SK-N-DZ (cell line): ENCODE results near the gene RABGAP1. TPM values are rescaled to one million over a fixed set of nuclear protein-coding genes. Genes with fewer than 3 reads are reported as not detected.
A peak's percentile ranks its signal among the peaks of the same experiment; 100 is the strongest.
"Not testable (repeated sequence)": the region's sequence is repeated elsewhere in the genome, so short reads cannot be mapped to it uniquely, and the experiment has no call there.

ENCODE experiments used
- DNase-seq: peaks from one replicate; pipeline ENCODE4 v3.0.0-alpha.2; 2015; ENCODE audit warnings: low spot score
- polyA plus RNA-seq, 2 experiments: library from polyadenylated mRNA; depleted of rRNA; stranded (reverse); fragments of >200 nt; gene quantifications; 2 replicates each; pipeline ENCODE4 v1.2.3, GENCODE V29; 2014

RABGAP1 gene
- polyA plus RNA-seq (2014; cell fraction: cytosol; rRNA removed): 20.5 and 25.6 TPM in 2 replicates
- polyA plus RNA-seq (2014; cell fraction: nucleus; rRNA removed): 20.7 and 31.6 TPM in 2 replicates

- DNase-seq: peak; percentile 98
Measured at GRCh38 chr9:122940749-122941581, at the start of gene RABGAP1. Gene RABGAP1, plus strand, starts transcription at chr9:122941020. Its CDS starts 16,040 bp downstream, at chr9:122957060.

- DNase-seq: no peak
Measured at GRCh38 chr9:122897969-122898368, 42.9 kb upstream of the RABGAP1 start.

DNA sequence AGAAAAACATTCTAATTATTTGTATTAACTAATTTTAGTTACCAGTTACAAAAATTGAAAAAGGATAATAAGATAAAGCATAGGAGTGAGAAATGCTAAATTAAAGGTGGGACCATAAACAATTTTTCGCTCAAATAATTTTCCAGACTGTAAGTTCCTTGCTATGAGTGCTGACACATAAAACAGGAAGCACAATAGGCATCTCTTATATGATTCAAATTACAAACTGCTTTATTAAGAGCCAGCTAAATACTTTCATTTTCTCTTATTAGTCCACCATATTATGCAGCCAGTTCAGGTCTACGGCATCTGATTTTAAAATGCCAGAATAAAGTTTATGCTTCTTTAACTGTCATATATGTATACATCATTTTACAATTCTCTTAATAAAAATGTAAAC lies 40.0 kb upstream of the RABGAP1 start:
- DNase-seq: no peak

- peak; percentile 55 for DNase-seq
Measured at GRCh38 chr9:122904466-122904822, 36.4 kb upstream of the RABGAP1 start.

DNA sequence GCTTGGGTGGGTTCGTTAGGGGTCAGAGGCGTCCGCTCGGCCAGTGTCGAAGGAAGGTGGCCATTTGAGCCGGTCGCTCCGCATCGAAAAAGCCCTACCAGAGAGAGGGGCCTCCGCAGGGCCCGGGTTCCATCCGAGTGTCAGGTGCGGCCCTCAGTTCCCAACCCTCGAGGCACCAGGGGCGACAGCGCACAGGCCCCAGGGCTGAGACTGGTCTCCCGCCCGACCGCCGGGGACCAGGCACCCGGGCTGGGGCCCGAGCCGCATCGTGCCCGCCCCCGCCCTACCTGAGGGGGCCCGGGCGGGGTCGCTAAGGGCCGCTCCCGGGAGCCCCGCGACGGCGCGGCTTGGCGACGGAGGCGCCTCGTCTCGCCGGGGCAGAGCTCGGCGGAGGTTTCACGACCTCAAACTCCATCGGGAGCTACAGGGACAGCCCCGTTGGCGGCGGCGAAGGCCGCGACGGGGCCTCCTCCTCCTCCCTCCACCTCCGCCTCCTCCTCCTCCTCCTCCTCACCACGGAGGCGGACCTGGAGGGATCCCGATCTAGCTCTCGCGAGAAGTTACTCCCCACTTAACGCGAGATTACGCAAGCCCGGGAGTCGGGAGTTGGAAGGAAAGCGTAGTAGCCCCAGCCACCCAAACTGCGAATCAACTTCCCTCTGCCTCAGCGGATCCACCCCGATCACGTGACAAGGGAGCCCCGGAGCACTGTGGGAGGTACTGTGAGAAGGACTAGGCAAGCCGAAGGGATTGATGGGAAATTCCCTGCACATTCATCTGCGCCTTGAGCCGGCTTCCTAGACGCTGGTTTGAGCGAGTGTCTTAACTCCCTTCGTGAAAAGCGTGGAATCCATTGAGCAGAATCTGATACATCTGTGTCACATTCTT lies 35.8 kb upstream of the RABGAP1 start, which contains the start of gene RC3H2:
Gene RC3H2, minus strand, starts transcription at position 537 of the 888 bp plus-strand sequence. CDS start 7,850 bp downstream, outside the sequence.
- peak; percentile 100 for DNase-seq

DNA sequence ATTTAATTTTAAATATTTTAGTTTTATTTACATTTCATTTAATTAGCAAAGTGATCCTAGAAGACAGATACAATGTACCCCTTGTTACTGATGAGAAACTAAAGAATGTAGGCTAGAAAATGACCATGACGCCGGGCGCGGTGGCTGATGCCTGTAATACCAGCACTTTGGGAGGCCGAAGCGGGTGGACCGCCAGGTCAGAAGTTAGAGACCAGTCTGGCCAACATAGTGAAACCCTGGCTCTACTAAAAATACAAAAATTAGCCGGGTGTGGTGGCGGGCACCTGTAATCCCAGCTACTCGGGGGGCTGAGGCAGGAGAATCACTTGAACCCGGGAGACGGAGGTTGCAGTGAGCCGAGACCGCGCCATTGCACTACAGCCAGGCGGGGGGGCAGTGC lies 34.7 kb upstream of the RABGAP1 start:
- not testable (repeated sequence) for DNase-seq

DNA sequence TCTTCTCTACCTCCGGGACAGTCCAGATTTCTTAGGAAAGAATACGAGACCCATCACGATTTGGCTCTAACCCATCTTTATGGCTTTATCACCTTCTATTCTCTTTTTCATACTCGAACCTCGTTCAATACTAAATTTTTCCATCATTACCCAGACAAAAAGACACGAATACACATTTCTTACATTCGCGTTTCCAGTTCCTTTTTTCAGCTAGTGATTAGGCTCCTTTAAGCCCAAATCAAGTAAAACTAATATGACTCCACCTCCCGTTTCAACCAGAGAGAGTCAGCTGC lies 28.2 kb upstream of the RABGAP1 start:
- DNase-seq: no peak

DNA sequence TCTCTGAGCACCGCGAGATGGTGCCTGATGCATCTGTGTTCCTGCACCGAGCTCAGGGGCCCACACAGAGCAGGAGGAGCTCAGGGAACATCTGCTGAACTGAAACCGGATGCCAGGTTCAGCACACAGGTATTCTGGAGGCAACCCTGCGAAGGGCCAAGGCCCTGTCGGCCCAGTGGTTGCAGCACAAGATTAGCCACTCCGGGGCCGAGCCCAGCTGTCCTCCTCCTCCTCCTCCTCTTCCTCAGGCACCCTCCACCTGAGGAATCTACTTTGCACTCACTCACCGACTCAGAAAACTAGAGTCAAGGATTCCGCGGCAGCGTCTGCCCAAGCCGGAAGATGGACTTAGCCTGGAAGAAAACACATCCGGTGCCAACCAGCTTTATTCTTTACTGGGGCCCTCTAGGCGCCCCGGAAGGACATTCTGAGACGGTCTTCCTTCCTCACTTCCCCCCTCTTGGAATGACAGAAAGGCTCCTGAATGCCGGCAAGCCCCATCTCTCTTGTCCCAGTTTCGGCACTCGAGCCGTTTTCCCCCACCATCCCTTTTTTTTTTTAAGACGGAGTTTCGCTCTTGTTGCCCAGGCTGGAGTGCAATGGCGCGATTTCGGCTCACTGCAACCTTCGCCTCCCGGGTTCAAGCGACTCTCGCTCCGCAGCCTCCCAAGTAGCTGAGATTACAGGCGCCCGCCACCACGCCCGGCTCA lies 27.7 kb upstream of the RABGAP1 start, which contains the start of gene ZBTB6:
Gene ZBTB6, minus strand, starts transcription at position 360 of the 710 bp plus-strand sequence. CDS start 1,251 bp downstream, outside the sequence.
- DNase-seq: peak; percentile 89

DNA sequence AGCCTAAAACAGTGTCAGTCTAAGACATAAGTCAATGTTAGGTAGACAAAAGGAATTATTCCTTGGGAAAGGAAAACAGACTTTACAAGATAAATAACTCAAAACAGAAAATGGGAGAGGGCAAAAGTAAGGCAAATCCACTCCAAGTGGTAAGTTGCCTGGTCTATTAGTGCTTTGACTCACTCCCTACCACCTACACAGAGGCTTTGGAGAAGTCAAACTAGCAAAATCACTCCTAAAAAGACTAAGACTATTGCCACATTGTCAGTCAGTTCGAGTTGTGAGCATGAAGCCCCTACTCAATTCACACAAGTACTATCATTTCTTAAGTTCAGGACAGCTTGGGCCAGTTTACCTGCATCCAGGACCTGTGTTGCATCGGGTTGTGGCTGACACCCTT lies 22.5 kb upstream of the RABGAP1 start:
- DNase-seq: no peak

GRCh38 chr9:122922713-122923112 lies 18.1 kb upstream of the RABGAP1 start:
- DNase-seq: no peak

DNA sequence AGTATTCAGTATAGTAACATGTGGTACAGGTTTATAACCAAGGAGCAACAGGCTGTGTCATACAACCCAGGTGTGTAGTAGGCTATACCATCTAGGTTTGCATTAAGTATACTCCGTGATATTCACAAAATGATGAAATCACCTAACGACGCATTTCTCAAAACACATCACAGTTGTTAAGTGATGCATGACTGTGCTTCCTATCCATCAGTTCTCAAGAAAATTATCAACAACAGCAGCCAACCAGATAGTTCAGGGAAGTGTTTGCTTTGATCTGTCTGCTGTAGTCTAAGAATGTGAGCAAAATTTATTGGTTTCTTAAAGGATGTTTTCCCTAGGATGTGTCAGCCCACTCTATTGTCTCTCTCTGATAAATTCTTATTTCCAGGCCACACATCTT lies 16.9 kb upstream of the RABGAP1 start:
- no peak for DNase-seq

DNA sequence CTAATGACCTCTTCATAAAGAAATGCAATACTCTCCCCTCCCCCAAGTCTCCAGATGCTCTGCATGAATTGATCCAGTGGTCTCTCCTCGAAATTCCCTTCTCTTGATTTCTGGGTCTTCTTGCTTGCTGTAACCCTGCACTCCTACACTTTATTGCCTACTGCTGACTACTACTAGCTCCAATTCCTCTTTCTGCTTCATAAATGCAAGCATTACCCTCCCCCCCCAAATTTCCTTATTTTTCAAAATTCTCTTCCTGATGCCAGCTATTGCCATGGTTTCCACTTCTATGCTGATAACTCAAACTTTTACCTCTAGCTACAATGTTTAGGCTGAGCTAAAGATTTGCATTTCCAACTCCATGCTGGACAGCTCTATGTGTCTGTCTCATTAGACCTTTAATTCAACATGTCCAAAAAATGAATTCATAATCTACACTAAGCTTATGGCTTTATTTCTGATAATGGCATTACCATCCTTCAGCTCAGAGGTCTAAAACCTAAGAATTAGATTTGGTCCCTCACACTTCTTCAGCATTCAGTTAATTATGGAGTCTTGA lies 10.9 kb upstream of the RABGAP1 start:
- DNase-seq: no peak

GRCh38 chr9:122930541-122931225 lies 10.1 kb upstream of the RABGAP1 start:
- DNase-seq: no peak

- DNase-seq: peak; percentile 96
Measured at GRCh38 chr9:122931226-122932121, 9.3 kb upstream of the RABGAP1 start, which contains the start of gene ZBTB26. Gene ZBTB26, minus strand, starts transcription at chr9:122931512. Its CDS starts 11,578 bp downstream, at chr9:122919934.

- no peak for DNase-seq
Measured at GRCh38 chr9:122936464-122936863, 4.4 kb upstream of the RABGAP1 start.

DNA sequence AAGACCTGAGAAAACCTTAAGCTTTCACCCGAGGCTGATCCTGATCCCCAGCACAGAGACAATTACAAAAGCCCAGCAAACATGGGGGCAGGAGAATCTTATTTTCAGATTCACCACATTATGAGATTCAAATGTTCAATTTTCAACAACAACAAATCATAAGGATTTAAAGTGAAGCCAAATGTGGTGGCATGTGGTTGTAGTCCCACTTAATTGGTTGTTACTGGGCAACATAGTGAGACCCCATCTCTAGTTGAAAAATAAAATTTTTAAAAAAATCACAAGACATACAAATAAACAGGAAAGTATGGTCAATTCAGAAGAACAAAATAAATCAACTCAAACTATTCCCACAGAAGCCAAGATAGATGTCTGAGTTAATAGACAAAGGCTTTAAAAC lies 3.9 kb upstream of the RABGAP1 start:
- no peak for DNase-seq

GRCh38 chr9:122939601-122940000 lies 1.2 kb upstream of the RABGAP1 start:
- DNase-seq: no peak

DNA sequence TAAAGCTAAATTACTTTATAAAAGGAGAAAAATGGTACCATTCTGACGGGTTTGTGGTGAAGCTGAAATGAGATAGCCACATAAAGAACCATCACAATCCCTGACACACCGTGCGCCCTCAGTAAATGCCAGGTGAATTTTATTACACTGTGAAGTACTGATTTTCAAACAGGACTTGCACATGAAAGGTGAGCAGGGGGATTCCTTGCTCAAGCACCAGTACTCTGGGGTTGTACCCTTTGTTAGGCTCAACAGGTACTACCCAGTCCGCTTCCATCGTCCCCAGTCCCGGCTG lies 419 bp upstream of the RABGAP1 start:
- DNase-seq: no peak

DNA sequence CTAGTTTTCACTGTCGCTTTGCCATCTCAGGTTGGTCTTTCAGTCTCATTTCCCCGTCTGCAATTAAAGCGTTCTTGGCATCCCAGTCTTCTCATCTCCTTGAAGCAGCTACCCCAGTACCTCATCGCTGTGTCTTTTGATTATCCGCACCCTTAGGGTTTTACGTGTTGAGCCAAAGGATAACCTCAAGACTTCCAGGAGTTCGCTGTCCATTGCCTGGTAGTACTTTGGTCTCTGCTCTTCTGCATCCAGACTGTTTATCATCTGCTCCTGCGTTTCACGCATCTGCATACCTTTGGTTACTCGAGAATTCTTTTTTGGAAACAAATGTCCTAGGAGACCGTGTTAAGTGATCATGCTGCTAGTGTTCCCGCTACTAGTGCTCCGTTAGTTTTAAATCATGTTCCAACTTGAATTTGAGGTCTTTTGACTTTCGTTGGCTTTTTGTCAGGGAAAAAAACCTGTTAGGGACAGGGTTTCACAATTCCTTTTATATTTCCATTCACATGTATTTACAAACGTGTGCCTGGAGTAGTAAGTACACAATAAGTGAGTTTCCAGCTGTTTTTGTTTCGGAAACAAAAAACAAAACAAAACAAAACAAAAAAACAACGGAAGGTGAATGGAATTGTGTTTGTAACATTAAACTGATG lies 888 bp downstream of the RABGAP1 start:
- no peak for DNase-seq
